ENCODE results near the gene NGEF. TPM values are rescaled to one million over a fixed set of nuclear protein-coding genes. Genes with fewer than 3 reads are reported as not detected.

NGEF gene
- total and polyA plus RNA-seq, 9 of the 15 experiments (the other 6 are each of a cell fraction or from before 2014, with no cell fraction given), result 0.07 to 0.17 (median 0.09) TPM; not detected in 6

GRCh38 chr2:232931636-232932035, 81.4 kb downstream of the NGEF start:
- no peak overlapping the region for H3K4me2 ChIP-seq (ENCODE audit: insufficient read depth, low read length)
- ChIA-PET POLR2A (no interaction called here), CTCF (ENCODE audit: low intra/inter-chr PET ratio) (no interaction called here)
- H3K9ac ChIP-seq (ENCODE audit: insufficient read depth in 1 of 2, low read depth in 2 of 2, low read length in 2 of 2), result no peak overlapping the region
- H3K27me3 ChIP-seq (ENCODE audit: control insufficient read depth in 2 of 2, insufficient read depth in 2 of 2, low read length in 2 of 2), result peaks cover 0 to 34% of the 10 kb centered on the region in 2 experiments; a peak in 3 of 5 replicates
- no peak overlapping the region for H3K27ac ChIP-seq (ENCODE audit: extremely low read depth, low read depth, low read length)
- in situ Hi-C loops (cut with MboI) (no loop called here), intact Hi-C loops (cut with micrococcal nuclease) (no loop called here)
- WGBS (ENCODE audit: insufficient coverage, low coverage, missing lambda C conversion rate), result 0% methylated on average over 3 of the region's 4 CpGs
- H2AFZ ChIP-seq (ENCODE audit: low read depth, low read length), result no peak overlapping the region
- peaks cover 0 to 16% of the 10 kb centered on the region in 2 experiments; a peak in 2 of 5 replicates for H3K4me1 ChIP-seq (replicated peaks in 1 of 2; ENCODE audit: control insufficient read depth in 2 of 2, insufficient read depth in 2 of 2, low read length in 2 of 2)
- ATAC-seq (no peak), DNase-seq (ENCODE audit: extremely low read depth in 1 of 4, low spot score in 3 of 4) (no peak), FAIRE-seq (no peak)
- no peaks in the 10 kb centered on the region for H3K9me3 ChIP-seq (replicated peaks; ENCODE audit: control insufficient read depth, insufficient read depth, low read depth, low read length)
- H3K4me3 ChIP-seq, result no peak overlapping the region
- no peaks in the 10 kb centered on the region for H3K36me3 ChIP-seq (ENCODE audit: control insufficient read depth, insufficient read depth, low read length)
- BruUV-seq (replicated peaks), result no TSS peak
- no peaks in the 10 kb centered on the region for H4K20me1 ChIP-seq (replicated peaks; ENCODE audit: control insufficient read depth, insufficient read depth, low read length)
- no peaks in the 10 kb centered on the region for H3K79me2 ChIP-seq (ENCODE audit: control insufficient read depth, insufficient read depth, low read length)
- no peaks in the 10 kb centered on the region for H3K9me1 ChIP-seq (ENCODE audit: control insufficient read depth, insufficient read depth, low read length)
- TF ChIP-seq RAD21 (CRISPR knock-in tag; conservative IDR thresholded peaks at IDR 0.05 in 1 of 2, IDR thresholded peaks at IDR 0.05 in 1 of 2), result no peak
- TF ChIP-seq RBM22 (IDR thresholded peaks at IDR 0.05; ENCODE audit: low read depth, low read length, poor library complexity, severe bottlenecking), result no peak
- no peak for TF ChIP-seq NFE2 (IDR thresholded peaks at IDR 0.05; ENCODE audit: low read depth)
- TF ChIP-seq BRD9 (IDR thresholded peaks at IDR 0.05; ENCODE audit: low read depth, partially characterized antibody), result no peak
- TF ChIP-seq TCF7 (IDR thresholded peaks at IDR 0.05; ENCODE audit: borderline replicate concordance), result no peak
- TF ChIP-seq FIP1L1 (IDR thresholded peaks at IDR 0.05; ENCODE audit: low read depth, low read length, poor library complexity, severe bottlenecking), result no peak
- no peak for TF ChIP-seq SREBF1 (IDR thresholded peaks at IDR 0.05; ENCODE audit: borderline replicate concordance, low read depth, low read length)
- no peak for TF ChIP-seq TBP (optimal IDR thresholded peaks at IDR 0.05; ENCODE audit: low read depth, low read length)
- no peak for TF ChIP-seq MTA2 (IDR thresholded peaks at IDR 0.05; ENCODE audit: low read depth)
- TF ChIP-seq ZNF551 (CRISPR knock-in tag; IDR thresholded peaks at IDR 0.05), result no peak
- no peak for TF ChIP-seq KLF16 (IDR thresholded peaks at IDR 0.05)
- no peak for TF ChIP-seq ZBED1 (IDR thresholded peaks at IDR 0.05)
- TF ChIP-seq CUX1 (CRISPR knock-in tag; IDR thresholded peaks at IDR 0.05), result no peak
- TF ChIP-seq ATF6 (CRISPR knock-in tag; IDR thresholded peaks at IDR 0.05), result no peak
- no peak for TF ChIP-seq NFYB (IDR thresholded peaks at IDR 0.05; ENCODE audit: extremely low read depth, insufficient read length)

Measured in K562 (cell line).